Neural progenitor cell (in vitro differentiated cells): Measurements from ENCODE around the gene RCVRN. TPM values are rescaled to one million over a fixed set of nuclear protein-coding genes. Genes with fewer than 3 reads are reported as not detected.
A peak's percentile ranks its signal among the peaks of the same experiment; 100 is the strongest.

Experiments
- DNase-seq: peaks from one replicate; pipeline ENCODE4 v3.0.0-alpha.2; 2016; ENCODE audit warnings: low spot score
- H2AFZ ChIP-seq: fragments of 200-600 bp; sonication (generic); replicated peaks from 2 replicates; pipeline ENCODE4 v1.6.1; 2016; ENCODE audit warnings: antibody characterized with exemption
- H3F3A ChIP-seq: fragments of 200-600 bp; sonication (generic); 2 replicates; pipeline ENCODE4 v1.6.1; 2016; ENCODE audit warnings: antibody characterized with exemption, low read depth
- H3K27ac ChIP-seq: fragments of 200-600 bp; sonication (generic); 2 replicates; pipeline ENCODE4 v1.5.1; 2016; ENCODE audit warnings: mild to moderate bottlenecking
- H3K27me3 ChIP-seq: fragments of 200-600 bp; sonication (generic); 2 replicates; pipeline ENCODE4 v1.6.1; 2016; ENCODE audit warnings: mild to moderate bottlenecking, moderate library complexity
- H3K36me3 ChIP-seq: fragments of 200-600 bp; sonication (generic); 2 replicates; pipeline ENCODE4 v1.5.1; 2016
- H3K4me1 ChIP-seq: fragments of 200-600 bp; sonication (generic); 2 replicates; pipeline ENCODE4 v1.6.1; 2016; ENCODE audit warnings: mixed run types
- H3K4me2 ChIP-seq: fragments of 200-600 bp; sonication (generic); 2 replicates; pipeline ENCODE4 v1.6.1; 2016
- H3K4me3 ChIP-seq: fragments of 200-600 bp; sonication (generic); 2 replicates; pipeline ENCODE4 v1.5.1; 2016
- H3K79me2 ChIP-seq: fragments of 200-600 bp; sonication (generic); 2 replicates; pipeline ENCODE4 v1.6.1; 2016; ENCODE audit warnings: low read depth
- H3K9ac ChIP-seq: fragments of 200-600 bp; sonication (generic); 2 replicates; pipeline ENCODE4 v1.6.1; 2016
- H3K9me3 ChIP-seq: fragments of 200-600 bp; sonication (generic); 2 replicates; pipeline ENCODE4 v1.5.1; 2016; ENCODE audit warnings: low read depth
- H4K20me1 ChIP-seq: fragments of 200-600 bp; sonication (generic); 2 replicates; pipeline ENCODE4 v1.6.1; 2016; ENCODE audit warnings: low read depth
- H3K27ac Mint-ChIP-seq: 3 replicates; pipeline ENCODE4 v1.8.0; 2021; ENCODE audit warnings: mixed read lengths
- H3K27me3 Mint-ChIP-seq: 2 replicates; pipeline ENCODE4 v1.8.0; 2022; ENCODE audit warnings: low read depth, mild to moderate bottlenecking, inconsistent platforms, moderate library complexity, mixed read lengths; ENCODE audit not compliant: insufficient read depth
- H3K36me3 Mint-ChIP-seq: 3 replicates; pipeline ENCODE4 v1.8.0; 2021; ENCODE audit warnings: mixed read lengths
- H3K4me1 Mint-ChIP-seq: 3 replicates; pipeline ENCODE4 v1.8.0; 2021; ENCODE audit warnings: mixed read lengths
- H3K4me3 Mint-ChIP-seq: 3 replicates; pipeline ENCODE4 v1.8.0; 2021; ENCODE audit warnings: mild to moderate bottlenecking, moderate library complexity, mixed read lengths
- H3K9me3 Mint-ChIP-seq: 3 replicates; pipeline ENCODE4 v1.8.0; 2020; ENCODE audit warnings: mixed read lengths
- CTCF ChIP-seq: fragments of 200-600 bp; sonication (generic); IDR thresholded peaks from 2 replicates; pipeline ENCODE4 v1.5.1; 2017; ENCODE audit warnings: antibody characterized with exemption, mild to moderate bottlenecking
- EZH2 ChIP-seq: fragments of 200-600 bp; sonication (generic); IDR thresholded peaks from 2 replicates; pipeline ENCODE4 v1.6.1; 2017; ENCODE audit warnings: antibody characterized with exemption, mild to moderate bottlenecking, moderate library complexity
- EZH2phosphoT487 ChIP-seq: fragments of 200-600 bp; sonication (generic); IDR thresholded peaks from 2 replicates; pipeline ENCODE4 v1.6.1; 2017; ENCODE audit warnings: antibody characterized with exemption
- total RNA-seq: library from RNA; depleted of rRNA; stranded (reverse); fragments of >200 nt; gene quantifications from 2 replicates; pipeline ENCODE4 v1.2.3, GENCODE V29; 2015; ENCODE audit warnings: low replicate concordance

RCVRN gene
- total RNA-seq, 1 donor from 2014 or later, result not detected

DNA sequence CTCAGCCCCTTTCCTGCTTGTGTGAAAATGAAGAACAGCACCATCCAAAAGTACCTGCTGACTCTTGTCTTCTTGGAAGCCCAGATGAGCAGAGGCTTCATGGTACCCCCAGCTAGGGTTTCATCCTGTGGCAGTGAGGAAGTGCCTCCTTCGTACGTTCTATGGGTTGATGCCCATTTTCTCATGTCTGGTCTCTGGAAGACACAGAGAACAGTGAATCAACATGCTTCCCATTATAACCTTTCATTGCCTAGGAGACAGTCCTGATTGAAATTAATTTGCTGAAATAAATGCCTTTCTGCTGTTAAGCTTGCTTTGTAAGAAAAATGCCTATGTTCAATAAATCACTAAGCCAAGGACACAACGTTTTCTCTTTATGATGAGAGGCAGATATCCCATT lies 36.5 kb downstream of the RCVRN start:
- Histone ChIP-seq H3F3A (no peaks in the 10 kb centered on the region), H3K27me3 (no peaks in the 10 kb centered on the region), H3K9ac (no peak overlapping the region), H4K20me1 (no peaks in the 10 kb centered on the region), H3K27ac (no peak overlapping the region), H3K4me3 (no peak overlapping the region), H3K4me1 (no peaks in the 10 kb centered on the region), H3K79me2 (no peaks in the 10 kb centered on the region), H2AFZ (no peak overlapping the region), H3K9me3 (no peaks in the 10 kb centered on the region), H3K36me3 (no peaks in the 10 kb centered on the region), H3K4me2 (no peak overlapping the region)
- H3K4me1 Mint-ChIP-seq, result peaks cover 17% of the 10 kb centered on the region
- H3K27ac Mint-ChIP-seq, result peak overlapping the region; percentile 68
- no peaks in the 10 kb centered on the region for H3K27me3 Mint-ChIP-seq
- no peak overlapping the region for H3K4me3 Mint-ChIP-seq
- no peak for TF ChIP-seq CTCF
- no peak for TF ChIP-seq EZH2phosphoT487
- TF ChIP-seq EZH2, result no peak
- H3K36me3 Mint-ChIP-seq, result no peaks in the 10 kb centered on the region
- H3K9me3 Mint-ChIP-seq, result peaks cover 4% of the 10 kb centered on the region
- DNase-seq, result no peak

DNA sequence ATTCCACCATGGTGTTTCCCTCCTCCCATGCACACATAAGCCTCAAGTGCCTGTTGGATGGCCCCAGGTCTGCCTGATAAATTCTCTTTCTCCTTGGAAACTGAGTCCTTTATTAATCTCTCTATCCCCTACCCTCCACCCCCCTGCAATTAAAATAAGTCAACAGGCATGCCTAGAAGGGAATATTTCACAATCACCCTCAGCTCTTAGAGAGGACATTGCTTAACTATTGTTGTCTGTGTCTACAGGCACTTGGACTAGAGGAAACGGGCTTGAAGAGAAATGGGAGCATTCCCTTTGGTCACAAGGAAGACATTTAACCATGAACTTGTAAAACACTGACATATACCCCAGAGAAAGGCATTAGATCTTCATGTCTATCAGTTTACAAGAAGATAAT lies 39.5 kb downstream of the RCVRN start:
- Histone ChIP-seq H3K9ac (no peak overlapping the region), H4K20me1 (no peaks in the 10 kb centered on the region), H3K27me3 (no peaks in the 10 kb centered on the region), H3K4me3 (no peak overlapping the region), H3K79me2 (no peaks in the 10 kb centered on the region), H3K27ac (no peak overlapping the region), H3K36me3 (no peaks in the 10 kb centered on the region), H2AFZ (no peak overlapping the region), H3F3A (no peaks in the 10 kb centered on the region), H3K4me2 (no peak overlapping the region), H3K9me3 (no peaks in the 10 kb centered on the region), H3K4me1 (no peaks in the 10 kb centered on the region)
- no peak for DNase-seq
- TF ChIP-seq EZH2 (no peak), CTCF (no peak), EZH2phosphoT487 (no peak)
- peaks cover 8% of the 10 kb centered on the region for H3K9me3 Mint-ChIP-seq
- no peaks in the 10 kb centered on the region for H3K36me3 Mint-ChIP-seq
- no peak overlapping the region for H3K27ac Mint-ChIP-seq
- peaks cover 17% of the 10 kb centered on the region for H3K4me1 Mint-ChIP-seq
- no peak overlapping the region for H3K4me3 Mint-ChIP-seq
- no peaks in the 10 kb centered on the region for H3K27me3 Mint-ChIP-seq

GRCh38 chr17:9862949-9863348 lies 42.1 kb downstream of the RCVRN start:
- no peak for DNase-seq

More at GRCh38 chr17:9862949-9863348, 42.1 kb downstream of the RCVRN start:
- Histone ChIP-seq H4K20me1 (no peaks in the 10 kb centered on the region), H3K79me2 (no peaks in the 10 kb centered on the region), H3K36me3 (no peaks in the 10 kb centered on the region), H3K4me3 (no peak overlapping the region), H3K4me2 (no peak overlapping the region), H3K27me3 (no peaks in the 10 kb centered on the region), H2AFZ (no peak overlapping the region), H3K9ac (no peak overlapping the region), H3F3A (no peaks in the 10 kb centered on the region), H3K4me1 (no peaks in the 10 kb centered on the region), H3K9me3 (no peaks in the 10 kb centered on the region), H3K27ac (no peak overlapping the region)
- peaks cover 10% of the 10 kb centered on the region for H3K9me3 Mint-ChIP-seq
- no peaks in the 10 kb centered on the region for H3K27me3 Mint-ChIP-seq
- peaks cover 3% of the 10 kb centered on the region for H3K4me1 Mint-ChIP-seq
- no peak for TF ChIP-seq EZH2phosphoT487
- no peak for TF ChIP-seq CTCF
- TF ChIP-seq EZH2, result no peak
- H3K4me3 Mint-ChIP-seq, result no peak overlapping the region
- no peaks in the 10 kb centered on the region for H3K36me3 Mint-ChIP-seq
- no peak overlapping the region for H3K27ac Mint-ChIP-seq
